HepG2 (cell line): ENCODE data around the gene CHN2. TPM values are rescaled to one million over a fixed set of nuclear protein-coding genes. Genes with fewer than 3 reads are reported as not detected.

Experiments
- KDM6A ChIP-seq: IDR thresholded peaks from 2 replicates; pipeline ENCODE4 v1.6.1; 2016; ENCODE audit warnings: low read depth
- RBM22 ChIP-seq: fragments of 200-400 bp; formaldehyde crosslinking; optimal IDR thresholded peaks from 2 replicates; pipeline ENCODE3; 2017; ENCODE audit warnings: mild to moderate bottlenecking, low read length, moderate library complexity
- RBM39 ChIP-seq: fragments of 200-400 bp; formaldehyde crosslinking; IDR thresholded peaks from one replicate; pipeline ENCODE4 v1.6.1; 2018; ENCODE audit warnings: antibody characterized with exemption, mild to moderate bottlenecking, low read depth, low read length; ENCODE audit not compliant: poor library complexity, severe bottlenecking
- REPIN1 ChIP-seq: sonication (generic); formaldehyde crosslinking; IDR thresholded peaks from 2 replicates; pipeline ENCODE4 v1.8.0; 2022; ENCODE audit warnings: missing genetic modification reagents, low read depth, mild to moderate bottlenecking, borderline replicate concordance
- THYN1 ChIP-seq: sonication (generic); formaldehyde crosslinking; IDR thresholded peaks from 2 replicates; pipeline ENCODE4 v1.8.1; 2023; ENCODE audit warnings: low read depth, mild to moderate bottlenecking, moderate library complexity, missing genetic modification reagents, borderline replicate concordance
- ZEB1 ChIP-seq: IDR thresholded peaks from 2 replicates; pipeline ENCODE4 v1.6.1; 2012; ENCODE audit warnings: mild to moderate bottlenecking, low read depth, inconsistent platforms; ENCODE audit not compliant: insufficient replicate concordance
- ZNF335 ChIP-seq: sonication (generic); formaldehyde crosslinking; IDR thresholded peaks from 2 replicates; pipeline ENCODE4 v1.4.0; 2020; ENCODE audit warnings: missing genetic modification reagents
- ZNF552 ChIP-seq: sonication (generic); formaldehyde crosslinking; IDR thresholded peaks from 2 replicates; pipeline ENCODE4 v1.9.0; 2022; ENCODE audit warnings: missing genetic modification reagents, mild to moderate bottlenecking, borderline replicate concordance
- ZNF557 ChIP-seq: sonication (generic); formaldehyde crosslinking; IDR thresholded peaks from 2 replicates; pipeline ENCODE4 v1.4.0; 2020; ENCODE audit warnings: missing genetic modification reagents
- ZNF879 ChIP-seq: sonication (generic); formaldehyde crosslinking; IDR thresholded peaks from 2 replicates; pipeline ENCODE4 v1.8.1; 2023; ENCODE audit warnings: missing genetic modification reagents
- polyA plus RNA-seq, 8 experiments: library from polyadenylated mRNA; depleted of rRNA in 3 of 8; stranded (reverse) in 7 of 8; unstranded in 1 of 8; fragments of >200 nt; fragmentation: Illumina TruSeq in 4 of 8; extraction: Trizol in 4 of 8; gene quantifications; 2 replicates each; pipeline versions ENCODE4 v1.2.1 to v1.2.3, GENCODE V29; 2011 to 2016; ENCODE audit warnings: low read depth in 4 of 8, missing spikeins in 1 of 8, mixed read lengths in 1 of 8; ENCODE audit not compliant: insufficient read depth in 1 of 8
- total RNA-seq, 5 experiments: library from RNA; depleted of rRNA; stranded (reverse); fragments of >200 nt; fragmentation: Illumina TruSeq; extraction: Trizol; gene quantifications; 2 replicates each; pipeline ENCODE4 v1.2.3, GENCODE V29; 2016; ENCODE audit warnings: low read depth in 1 of 5
- TF ChIP-seq, protein P1 (sequence below): IDR thresholded peaks from 2 replicates; pipeline ENCODE4 v1.6.1; 2016; ENCODE audit warnings: mild to moderate bottlenecking
- TF ChIP-seq, protein P2 (sequence below): sonication (generic); formaldehyde crosslinking; IDR thresholded peaks from 2 replicates; pipeline ENCODE4; 2020; ENCODE audit warnings: missing genetic modification reagents, mild to moderate bottlenecking, borderline replicate concordance
- TF ChIP-seq, protein P3 (sequence below): sonication (generic); formaldehyde crosslinking; IDR thresholded peaks from 2 replicates; pipeline ENCODE4 v1.4.0; 2020; ENCODE audit warnings: missing genetic modification reagents, borderline replicate concordance
- TF ChIP-seq, protein P4 (sequence below): sonication (generic); formaldehyde crosslinking; IDR thresholded peaks from 2 replicates; pipeline ENCODE4 v1.4.0; 2020; ENCODE audit warnings: missing genetic modification reagents, borderline replicate concordance

The CHN2 gene
- total and polyA plus RNA-seq, 2 of the 13 experiments (the other 11 are each of a cell fraction or from before 2014, with no cell fraction given), result 23.5 to 30.5 TPM

DNA sequence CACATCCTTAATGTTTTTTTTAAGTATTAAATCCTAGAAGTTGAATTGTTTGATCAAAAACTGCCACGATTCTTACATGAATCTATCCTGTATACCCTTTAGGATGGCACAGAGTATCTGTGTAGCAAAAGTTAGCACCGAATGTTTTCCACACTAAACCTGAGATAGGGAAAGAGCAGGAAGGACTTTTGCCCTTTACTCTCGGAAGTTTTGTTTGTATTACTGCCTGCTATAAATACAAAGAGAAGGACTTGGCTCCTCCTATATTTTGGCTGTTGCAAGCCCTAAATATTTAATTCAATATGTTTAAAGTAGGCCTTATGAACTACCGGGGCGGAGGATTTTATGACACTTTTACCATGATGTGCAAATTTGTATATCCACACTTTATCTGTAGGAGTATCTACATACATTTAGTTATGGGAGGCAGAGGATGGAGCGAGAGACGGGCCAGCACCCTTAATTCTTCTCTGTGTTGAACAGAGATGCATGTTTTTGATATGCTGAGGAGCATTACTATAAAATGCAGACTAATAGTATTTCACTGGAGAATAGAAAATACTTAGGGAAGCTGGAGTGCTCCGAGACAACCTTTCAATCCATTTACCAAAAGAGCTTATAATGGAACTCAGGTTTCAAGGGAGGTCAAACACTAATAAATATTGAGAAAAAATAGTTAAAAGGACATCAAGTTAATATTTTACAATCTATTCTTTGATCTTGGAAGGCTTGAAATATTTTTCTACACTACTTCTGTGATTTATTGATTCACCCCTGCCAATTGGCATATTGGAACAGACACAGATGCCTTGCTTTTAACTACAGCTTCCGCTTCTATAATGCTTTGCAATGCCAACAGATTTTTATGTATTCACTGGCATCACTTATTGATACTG, 97.4 kb downstream of the CHN2 start (continued):
- TF ChIP-seq, protein P1, sequence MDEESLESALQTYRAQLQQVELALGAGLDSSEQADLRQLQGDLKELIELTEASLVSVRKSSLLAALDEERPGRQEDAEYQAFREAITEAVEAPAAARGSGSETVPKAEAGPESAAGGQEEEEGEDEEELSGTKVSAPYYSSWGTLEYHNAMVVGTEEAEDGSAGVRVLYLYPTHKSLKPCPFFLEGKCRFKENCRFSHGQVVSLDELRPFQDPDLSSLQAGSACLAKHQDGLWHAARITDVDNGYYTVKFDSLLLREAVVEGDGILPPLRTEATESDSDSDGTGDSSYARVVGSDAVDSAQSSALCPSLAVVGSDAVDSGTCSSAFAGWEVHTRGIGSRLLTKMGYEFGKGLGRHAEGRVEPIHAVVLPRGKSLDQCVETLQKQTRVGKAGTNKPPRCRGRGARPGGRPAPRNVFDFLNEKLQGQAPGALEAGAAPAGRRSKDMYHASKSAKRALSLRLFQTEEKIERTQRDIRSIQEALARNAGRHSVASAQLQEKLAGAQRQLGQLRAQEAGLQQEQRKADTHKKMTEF (CRISPR knock-in tag), result peak; percentile 54; the same call in 1 of the 2 replicates
- TF ChIP-seq, protein P2, sequence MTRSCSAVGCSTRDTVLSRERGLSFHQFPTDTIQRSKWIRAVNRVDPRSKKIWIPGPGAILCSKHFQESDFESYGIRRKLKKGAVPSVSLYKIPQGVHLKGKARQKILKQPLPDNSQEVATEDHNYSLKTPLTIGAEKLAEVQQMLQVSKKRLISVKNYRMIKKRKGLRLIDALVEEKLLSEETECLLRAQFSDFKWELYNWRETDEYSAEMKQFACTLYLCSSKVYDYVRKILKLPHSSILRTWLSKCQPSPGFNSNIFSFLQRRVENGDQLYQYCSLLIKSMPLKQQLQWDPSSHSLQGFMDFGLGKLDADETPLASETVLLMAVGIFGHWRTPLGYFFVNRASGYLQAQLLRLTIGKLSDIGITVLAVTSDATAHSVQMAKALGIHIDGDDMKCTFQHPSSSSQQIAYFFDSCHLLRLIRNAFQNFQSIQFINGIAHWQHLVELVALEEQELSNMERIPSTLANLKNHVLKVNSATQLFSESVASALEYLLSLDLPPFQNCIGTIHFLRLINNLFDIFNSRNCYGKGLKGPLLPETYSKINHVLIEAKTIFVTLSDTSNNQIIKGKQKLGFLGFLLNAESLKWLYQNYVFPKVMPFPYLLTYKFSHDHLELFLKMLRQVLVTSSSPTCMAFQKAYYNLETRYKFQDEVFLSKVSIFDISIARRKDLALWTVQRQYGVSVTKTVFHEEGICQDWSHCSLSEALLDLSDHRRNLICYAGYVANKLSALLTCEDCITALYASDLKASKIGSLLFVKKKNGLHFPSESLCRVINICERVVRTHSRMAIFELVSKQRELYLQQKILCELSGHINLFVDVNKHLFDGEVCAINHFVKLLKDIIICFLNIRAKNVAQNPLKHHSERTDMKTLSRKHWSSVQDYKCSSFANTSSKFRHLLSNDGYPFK (CRISPR knock-in tag), result no peak
- TF ChIP-seq ZNF557 (CRISPR knock-in tag) (no peak), REPIN1 (no peak), ZNF552 (CRISPR knock-in tag) (no peak), ZNF879 (CRISPR knock-in tag) (no peak), THYN1 (no peak), RBM39 (no peak), KDM6A (CRISPR knock-in tag) (0 out of 2 replicates have a peak, but pooled peaks have one; percentile 19), ZEB1 (no peak), RBM22 (no peak), ZNF335 (CRISPR knock-in tag) (no peak)
- TF ChIP-seq, protein P3, sequence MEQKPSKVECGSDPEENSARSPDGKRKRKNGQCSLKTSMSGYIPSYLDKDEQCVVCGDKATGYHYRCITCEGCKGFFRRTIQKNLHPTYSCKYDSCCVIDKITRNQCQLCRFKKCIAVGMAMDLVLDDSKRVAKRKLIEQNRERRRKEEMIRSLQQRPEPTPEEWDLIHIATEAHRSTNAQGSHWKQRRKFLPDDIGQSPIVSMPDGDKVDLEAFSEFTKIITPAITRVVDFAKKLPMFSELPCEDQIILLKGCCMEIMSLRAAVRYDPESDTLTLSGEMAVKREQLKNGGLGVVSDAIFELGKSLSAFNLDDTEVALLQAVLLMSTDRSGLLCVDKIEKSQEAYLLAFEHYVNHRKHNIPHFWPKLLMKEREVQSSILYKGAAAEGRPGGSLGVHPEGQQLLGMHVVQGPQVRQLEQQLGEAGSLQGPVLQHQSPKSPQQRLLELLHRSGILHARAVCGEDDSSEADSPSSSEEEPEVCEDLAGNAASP (CRISPR knock-in tag), result no peak
- TF ChIP-seq, protein P4, sequence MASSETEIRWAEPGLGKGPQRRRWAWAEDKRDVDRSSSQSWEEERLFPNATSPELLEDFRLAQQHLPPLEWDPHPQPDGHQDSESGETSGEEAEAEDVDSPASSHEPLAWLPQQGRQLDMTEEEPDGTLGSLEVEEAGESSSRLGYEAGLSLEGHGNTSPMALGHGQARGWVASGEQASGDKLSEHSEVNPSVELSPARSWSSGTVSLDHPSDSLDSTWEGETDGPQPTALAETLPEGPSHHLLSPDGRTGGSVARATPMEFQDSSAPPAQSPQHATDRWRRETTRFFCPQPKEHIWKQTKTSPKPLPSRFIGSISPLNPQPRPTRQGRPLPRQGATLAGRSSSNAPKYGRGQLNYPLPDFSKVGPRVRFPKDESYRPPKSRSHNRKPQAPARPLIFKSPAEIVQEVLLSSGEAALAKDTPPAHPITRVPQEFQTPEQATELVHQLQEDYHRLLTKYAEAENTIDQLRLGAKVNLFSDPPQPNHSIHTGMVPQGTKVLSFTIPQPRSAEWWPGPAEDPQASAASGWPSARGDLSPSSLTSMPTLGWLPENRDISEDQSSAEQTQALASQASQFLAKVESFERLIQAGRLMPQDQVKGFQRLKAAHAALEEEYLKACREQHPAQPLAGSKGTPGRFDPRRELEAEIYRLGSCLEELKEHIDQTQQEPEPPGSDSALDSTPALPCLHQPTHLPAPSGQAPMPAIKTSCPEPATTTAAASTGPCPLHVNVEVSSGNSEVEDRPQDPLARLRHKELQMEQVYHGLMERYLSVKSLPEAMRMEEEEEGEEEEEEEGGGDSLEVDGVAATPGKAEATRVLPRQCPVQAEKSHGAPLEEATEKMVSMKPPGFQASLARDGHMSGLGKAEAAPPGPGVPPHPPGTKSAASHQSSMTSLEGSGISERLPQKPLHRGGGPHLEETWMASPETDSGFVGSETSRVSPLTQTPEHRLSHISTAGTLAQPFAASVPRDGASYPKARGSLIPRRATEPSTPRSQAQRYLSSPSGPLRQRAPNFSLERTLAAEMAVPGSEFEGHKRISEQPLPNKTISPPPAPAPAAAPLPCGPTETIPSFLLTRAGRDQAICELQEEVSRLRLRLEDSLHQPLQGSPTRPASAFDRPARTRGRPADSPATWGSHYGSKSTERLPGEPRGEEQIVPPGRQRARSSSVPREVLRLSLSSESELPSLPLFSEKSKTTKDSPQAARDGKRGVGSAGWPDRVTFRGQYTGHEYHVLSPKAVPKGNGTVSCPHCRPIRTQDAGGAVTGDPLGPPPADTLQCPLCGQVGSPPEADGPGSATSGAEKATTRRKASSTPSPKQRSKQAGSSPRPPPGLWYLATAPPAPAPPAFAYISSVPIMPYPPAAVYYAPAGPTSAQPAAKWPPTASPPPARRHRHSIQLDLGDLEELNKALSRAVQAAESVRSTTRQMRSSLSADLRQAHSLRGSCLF (CRISPR knock-in tag), result no peak
